ENCODE results near the gene GRHL3. TPM values are rescaled to one million over a fixed set of nuclear protein-coding genes. Genes with fewer than 3 reads are reported as not detected.

GRHL3 gene
- total RNA-seq, 1 experiment from 2014 or later, result 1.1 TPM

- Histone ChIP-seq H3K36me3 (ENCODE audit: low read depth) (no peaks in the 10 kb centered on the region), H3K27me3 (ENCODE audit: insufficient read depth, low read depth) (no peaks in the 10 kb centered on the region)
- no TSS peak for BruUV-seq (replicated peaks)
Measured at GRCh38 chr1:24278726-24279125, 40.4 kb upstream of the GRHL3 start.

GRCh38 chr1:24279590-24280232 lies 39.4 kb upstream of the GRHL3 start:
- Histone ChIP-seq H3K79me2 (ENCODE audit: low read depth) (no peaks in the 10 kb centered on the region), H3K9me2 (ENCODE audit: insufficient read depth) (no peaks in the 10 kb centered on the region), H3F3A (ENCODE audit: insufficient read depth, low read depth) (peaks cover 33% of the 10 kb centered on the region), H3K4me3 (no peak overlapping the region), H3K4me1 (replicated peaks; ENCODE audit: insufficient read depth) (peaks cover 56% of the 10 kb centered on the region), H3K27me3 (ENCODE audit: insufficient read depth, low read depth) (no peaks in the 10 kb centered on the region), H2AFZ (no peak overlapping the region), H3K9me3 (ENCODE audit: insufficient read depth, low read depth) (no peaks in the 10 kb centered on the region), H3K4me2 (no peak overlapping the region), H3K36me3 (ENCODE audit: low read depth) (no peaks in the 10 kb centered on the region), H4K20me1 (ENCODE audit: insufficient read depth) (no peaks in the 10 kb centered on the region), H3K27ac (no peak overlapping the region)
- ChIA-PET POLR2A (ENCODE audit: unreplicated experiment) (interaction anchor here (0.7 kb wide), 1 partner anchor 526 kb away, joined by 3 read pairs; no protein-coding TSS in a partner anchor), CTCF (interaction anchor here (0.6 kb wide), 1 partner anchor 294 kb away, joined by 6 read pairs; no protein-coding TSS in a partner anchor)
- intact Hi-C loops (cut with micrococcal nuclease; ENCODE audit: unreplicated experiment), result no loop called here
- TF ChIP-seq, protein P1, sequence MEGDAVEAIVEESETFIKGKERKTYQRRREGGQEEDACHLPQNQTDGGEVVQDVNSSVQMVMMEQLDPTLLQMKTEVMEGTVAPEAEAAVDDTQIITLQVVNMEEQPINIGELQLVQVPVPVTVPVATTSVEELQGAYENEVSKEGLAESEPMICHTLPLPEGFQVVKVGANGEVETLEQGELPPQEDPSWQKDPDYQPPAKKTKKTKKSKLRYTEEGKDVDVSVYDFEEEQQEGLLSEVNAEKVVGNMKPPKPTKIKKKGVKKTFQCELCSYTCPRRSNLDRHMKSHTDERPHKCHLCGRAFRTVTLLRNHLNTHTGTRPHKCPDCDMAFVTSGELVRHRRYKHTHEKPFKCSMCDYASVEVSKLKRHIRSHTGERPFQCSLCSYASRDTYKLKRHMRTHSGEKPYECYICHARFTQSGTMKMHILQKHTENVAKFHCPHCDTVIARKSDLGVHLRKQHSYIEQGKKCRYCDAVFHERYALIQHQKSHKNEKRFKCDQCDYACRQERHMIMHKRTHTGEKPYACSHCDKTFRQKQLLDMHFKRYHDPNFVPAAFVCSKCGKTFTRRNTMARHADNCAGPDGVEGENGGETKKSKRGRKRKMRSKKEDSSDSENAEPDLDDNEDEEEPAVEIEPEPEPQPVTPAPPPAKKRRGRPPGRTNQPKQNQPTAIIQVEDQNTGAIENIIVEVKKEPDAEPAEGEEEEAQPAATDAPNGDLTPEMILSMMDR (conservative IDR thresholded peaks at IDR 0.05), result no peak
- TF ChIP-seq EZH2 (IDR thresholded peaks at IDR 0.05; ENCODE audit: low read depth), result no peak
- no peak for DNase-seq
- BruUV-seq (replicated peaks), result no TSS peak

More at GRCh38 chr1:24278726-24279125, 40.4 kb upstream of the GRHL3 start:
- Histone ChIP-seq H3K79me2 (ENCODE audit: low read depth) (no peaks in the 10 kb centered on the region), H3K4me1 (replicated peaks; ENCODE audit: insufficient read depth) (peaks cover 47% of the 10 kb centered on the region), H2AFZ (no peak overlapping the region), H4K20me1 (ENCODE audit: insufficient read depth) (no peaks in the 10 kb centered on the region), H3K9me3 (ENCODE audit: insufficient read depth, low read depth) (no peaks in the 10 kb centered on the region), H3K4me3 (no peak overlapping the region), H3F3A (ENCODE audit: insufficient read depth, low read depth) (peaks cover 23% of the 10 kb centered on the region), H3K4me2 (no peak overlapping the region), H3K9me2 (ENCODE audit: insufficient read depth) (no peaks in the 10 kb centered on the region), H3K27ac (no peak overlapping the region)
- TF ChIP-seq EZH2 (IDR thresholded peaks at IDR 0.05; ENCODE audit: low read depth), result no peak
- TF ChIP-seq, protein P1 (conservative IDR thresholded peaks at IDR 0.05), result no peak
- ChIA-PET POLR2A (ENCODE audit: unreplicated experiment) (interaction anchor here (0.5 kb wide), 1 partner anchor 292 kb away, joined by 4 read pairs; no protein-coding TSS in a partner anchor), CTCF (no interaction called here)
- no peak for DNase-seq
- intact Hi-C loops (cut with micrococcal nuclease; ENCODE audit: unreplicated experiment), result no loop called here

- Histone ChIP-seq H3K4me1 (replicated peaks; ENCODE audit: insufficient read depth) (peaks cover 66% of the 10 kb centered on the region), H3K27ac (no peak overlapping the region), H3K36me3 (ENCODE audit: low read depth) (no peaks in the 10 kb centered on the region), H2AFZ (no peak overlapping the region), H3F3A (ENCODE audit: insufficient read depth, low read depth) (peaks cover 47% of the 10 kb centered on the region), H3K9me3 (ENCODE audit: insufficient read depth, low read depth) (no peaks in the 10 kb centered on the region), H3K27me3 (ENCODE audit: insufficient read depth, low read depth) (no peaks in the 10 kb centered on the region), H3K9me2 (ENCODE audit: insufficient read depth) (no peaks in the 10 kb centered on the region), H3K4me2 (no peak overlapping the region), H3K4me3 (no peak overlapping the region), H4K20me1 (ENCODE audit: insufficient read depth) (no peaks in the 10 kb centered on the region), H3K79me2 (ENCODE audit: low read depth) (no peaks in the 10 kb centered on the region)
- BruUV-seq (replicated peaks), result no TSS peak
- POLR2A ChIA-PET (ENCODE audit: unreplicated experiment), result no interaction called here
- TF ChIP-seq, protein P1 (conservative IDR thresholded peaks at IDR 0.05), result no peak
- no peak for TF ChIP-seq EZH2 (IDR thresholded peaks at IDR 0.05; ENCODE audit: low read depth)
- intact Hi-C loops (cut with micrococcal nuclease; ENCODE audit: unreplicated experiment), result no loop called here
- DNase-seq, result no peak
- CTCF ChIA-PET, result no interaction called here
Measured at GRCh38 chr1:24281591-24281990, 37.6 kb upstream of the GRHL3 start.

Measured in PC-9 (cell line).